OCI-LY1 (cell line): ENCODE measurements around the gene GRK6.

Experiments used
- H2AFZ ChIP-seq: fragments of 200-600 bp; sonication (generic), shearing (Covaris generic); 2 replicates; pipeline ENCODE4 v1.6.0; 2014; ENCODE audit warnings: antibody characterized with exemption, mild to moderate bottlenecking, low read length
- H3F3A ChIP-seq: fragments of 200-600 bp; sonication (generic), shearing (Covaris generic); 2 replicates; pipeline ENCODE4 v1.6.0; 2014; ENCODE audit warnings: mild to moderate bottlenecking, antibody characterized with exemption, low read length, moderate library complexity; ENCODE audit not compliant: insufficient read depth
- H3K27ac ChIP-seq: fragments of 200-600 bp; sonication (generic); 2 replicates; pipeline ENCODE4 v1.5.1; 2014; ENCODE audit warnings: low read length, mixed run types, mild to moderate bottlenecking, low read depth; ENCODE audit not compliant: poor library complexity, severe bottlenecking
- H3K27me3 ChIP-seq: fragments of 200-600 bp; sonication (generic); 2 replicates; pipeline ENCODE4 v1.6.0; 2014; ENCODE audit warnings: antibody characterized with exemption, mild to moderate bottlenecking, low read length, moderate library complexity; ENCODE audit not compliant: insufficient read depth
- H3K36me3 ChIP-seq: fragments of 200-600 bp; sonication (generic); 2 replicates; pipeline ENCODE4 v1.6.1; 2014; ENCODE audit warnings: mild to moderate bottlenecking, antibody characterized with exemption, low read length, moderate library complexity, mixed read lengths; ENCODE audit not compliant: insufficient read depth
- H3K4me1 ChIP-seq: fragments of 200-600 bp; sonication (generic); 2 replicates; pipeline ENCODE4 v1.5.1; 2014; ENCODE audit warnings: mild to moderate bottlenecking, low read length, moderate library complexity; ENCODE audit not compliant: insufficient read depth, severe bottlenecking
- H3K4me2 ChIP-seq: fragments of 200-600 bp; sonication (generic), shearing (Covaris generic); 2 replicates; pipeline ENCODE4 v1.6.1; 2014; ENCODE audit warnings: low read length
- H3K4me3 ChIP-seq: fragments of 200-600 bp; sonication (generic); 2 replicates; pipeline ENCODE4 v1.5.1; 2014; ENCODE audit warnings: low read length, low read depth, mild to moderate bottlenecking, mixed read lengths; ENCODE audit not compliant: poor library complexity, severe bottlenecking
- H3K79me2 ChIP-seq: fragments of 200-600 bp; shearing (Covaris generic); 2 replicates; pipeline ENCODE4 v1.6.1; 2016; ENCODE audit warnings: mixed run types, low read length, mixed read lengths; ENCODE audit not compliant: insufficient read depth
- H3K9ac ChIP-seq: fragments of 200-600 bp; sonication (generic), shearing (Covaris generic); 2 replicates; pipeline ENCODE4 v1.6.1; 2014; ENCODE audit warnings: mild to moderate bottlenecking, low read length, mixed read lengths
- H3K9me2 ChIP-seq: fragments of 200-600 bp; sonication (generic), shearing (Covaris generic); 2 replicates; pipeline ENCODE4 v1.6.1; 2014; ENCODE audit warnings: low read depth, mild to moderate bottlenecking, low read length, mixed read lengths
- H3K9me3 ChIP-seq: fragments of 200-600 bp; shearing (Covaris generic); 2 replicates; pipeline ENCODE4 v1.6.1; 2014; ENCODE audit warnings: low read length, mixed read lengths
- H4K20me1 ChIP-seq: fragments of 200-600 bp; sonication (generic), shearing (Covaris generic); 2 replicates; pipeline ENCODE4 v1.6.0; 2016; ENCODE audit warnings: mild to moderate bottlenecking, low read length; ENCODE audit not compliant: insufficient read depth
- EZH2 ChIP-seq: fragments of 200-600 bp; sonication (generic), shearing (Covaris generic); IDR thresholded peaks from 2 replicates; pipeline ENCODE4 v1.8.0; 2017; ENCODE audit warnings: borderline replicate concordance, mixed run types, mild to moderate bottlenecking, antibody characterized with exemption, low read length, moderate library complexity, mixed read lengths
- TF ChIP-seq, protein P1 (sequence below): fragments of 200-600 bp; sonication (generic), shearing (Covaris generic); IDR thresholded peaks from 2 replicates; pipeline ENCODE4 v1.5.1; 2017; ENCODE audit warnings: mild to moderate bottlenecking, antibody characterized with exemption, low read length, moderate library complexity, mixed read lengths

Gene GRK6

GRCh38 chr5:177425801-177426565 is 493 bp upstream of the GRK6 start:
- Histone ChIP-seq H3K27ac (peak overlapping the region; percentile 66), H3K36me3 (peaks cover 6% of the 10 kb centered on the region; the same call in 1 of the 2 replicates), H4K20me1 (no peaks in the 10 kb centered on the region), H3F3A (no peaks in the 10 kb centered on the region), H3K79me2 (no peaks in the 10 kb centered on the region), H3K4me1 (peaks cover 51% of the 10 kb centered on the region), H2AFZ (peak overlapping the region; percentile 23; the same call in 1 of the 2 replicates), H3K9ac (peak overlapping the region; percentile 67), H3K27me3 (no peaks in the 10 kb centered on the region), H3K9me3 (no peaks in the 10 kb centered on the region), H3K4me3 (peak overlapping the region; percentile 63), H3K9me2 (no peaks in the 10 kb centered on the region), H3K4me2 (peak overlapping the region; percentile 80)
- TF ChIP-seq EZH2: no peak
- TF ChIP-seq, protein P1, sequence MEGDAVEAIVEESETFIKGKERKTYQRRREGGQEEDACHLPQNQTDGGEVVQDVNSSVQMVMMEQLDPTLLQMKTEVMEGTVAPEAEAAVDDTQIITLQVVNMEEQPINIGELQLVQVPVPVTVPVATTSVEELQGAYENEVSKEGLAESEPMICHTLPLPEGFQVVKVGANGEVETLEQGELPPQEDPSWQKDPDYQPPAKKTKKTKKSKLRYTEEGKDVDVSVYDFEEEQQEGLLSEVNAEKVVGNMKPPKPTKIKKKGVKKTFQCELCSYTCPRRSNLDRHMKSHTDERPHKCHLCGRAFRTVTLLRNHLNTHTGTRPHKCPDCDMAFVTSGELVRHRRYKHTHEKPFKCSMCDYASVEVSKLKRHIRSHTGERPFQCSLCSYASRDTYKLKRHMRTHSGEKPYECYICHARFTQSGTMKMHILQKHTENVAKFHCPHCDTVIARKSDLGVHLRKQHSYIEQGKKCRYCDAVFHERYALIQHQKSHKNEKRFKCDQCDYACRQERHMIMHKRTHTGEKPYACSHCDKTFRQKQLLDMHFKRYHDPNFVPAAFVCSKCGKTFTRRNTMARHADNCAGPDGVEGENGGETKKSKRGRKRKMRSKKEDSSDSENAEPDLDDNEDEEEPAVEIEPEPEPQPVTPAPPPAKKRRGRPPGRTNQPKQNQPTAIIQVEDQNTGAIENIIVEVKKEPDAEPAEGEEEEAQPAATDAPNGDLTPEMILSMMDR: no peak

- Histone ChIP-seq H3K4me1 (peaks cover 64% of the 10 kb centered on the region), H3K9ac (peak overlapping the region; percentile 75), H2AFZ (no peak overlapping the region), H4K20me1 (no peaks in the 10 kb centered on the region), H3K27me3 (no peaks in the 10 kb centered on the region), H3K9me3 (no peaks in the 10 kb centered on the region), H3K4me3 (peak overlapping the region; percentile 67), H3F3A (no peaks in the 10 kb centered on the region), H3K4me2 (peak overlapping the region; percentile 78), H3K27ac (peak overlapping the region; percentile 87), H3K36me3 (peaks cover 12% of the 10 kb centered on the region), H3K79me2 (no peaks in the 10 kb centered on the region), H3K9me2 (no peaks in the 10 kb centered on the region)
- TF ChIP-seq EZH2: no peak
- TF ChIP-seq, protein P1: no peak
Observed at GRCh38 chr5:177427211-177427822, 841 bp downstream of the GRK6 start.

DNA sequence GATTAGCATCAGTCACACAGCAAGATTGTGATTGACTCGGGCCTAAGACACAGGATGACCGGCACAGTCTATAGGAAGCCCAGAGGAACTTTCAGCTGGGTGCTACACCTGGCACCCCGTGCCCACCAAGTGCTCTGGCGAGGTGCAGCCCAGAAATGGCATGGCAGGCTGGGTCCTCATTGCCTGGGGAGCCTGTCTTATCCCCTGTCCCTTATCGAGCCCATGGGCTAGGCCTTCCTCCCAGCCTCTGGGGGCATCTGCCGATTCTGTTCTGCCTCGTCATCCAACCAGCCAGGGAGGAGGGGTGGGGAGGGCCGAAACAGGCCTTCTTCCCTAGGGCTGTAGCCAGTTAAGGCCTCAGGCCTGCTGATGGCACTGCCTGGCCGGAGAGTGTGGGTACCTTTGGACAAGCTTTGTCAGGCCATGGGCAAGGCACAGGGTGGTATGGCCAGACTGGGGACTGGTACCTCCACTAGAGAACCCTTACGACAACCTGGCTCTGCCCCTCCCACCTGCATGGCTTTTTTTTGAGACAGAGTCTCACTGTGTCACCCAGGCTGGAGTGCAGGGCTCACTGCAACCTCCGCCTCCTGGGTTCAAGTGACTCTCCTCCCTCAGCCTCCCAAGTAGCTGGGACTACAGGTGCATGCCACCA is 1.6 kb downstream of the GRK6 start:
- Histone ChIP-seq H3K9ac (peak overlapping the region; percentile 75), H3F3A (no peaks in the 10 kb centered on the region), H3K27ac (peak overlapping the region; percentile 87)

More for the DNA sequence above, 1.6 kb downstream of the GRK6 start:
- H3K27me3 ChIP-seq: no peaks in the 10 kb centered on the region
- H3K9me2 ChIP-seq: no peaks in the 10 kb centered on the region
- H3K36me3 ChIP-seq: peaks cover 20% of the 10 kb centered on the region
- no peaks in the 10 kb centered on the region for H3K79me2 ChIP-seq
- H3K9me3 ChIP-seq: no peaks in the 10 kb centered on the region
- TF ChIP-seq EZH2: no peak
- TF ChIP-seq, protein P1: no peak; the same call in 1 of the 2 replicates
- peak overlapping the region; percentile 78 for H3K4me2 ChIP-seq
- peak overlapping the region; percentile 67 for H3K4me3 ChIP-seq
- H3K4me1 ChIP-seq: peaks cover 66% of the 10 kb centered on the region
- no peak overlapping the region for H2AFZ ChIP-seq
- H4K20me1 ChIP-seq: no peaks in the 10 kb centered on the region
